ENCODE measurements around the gene SLC7A6.

Gene SLC7A6

DNA sequence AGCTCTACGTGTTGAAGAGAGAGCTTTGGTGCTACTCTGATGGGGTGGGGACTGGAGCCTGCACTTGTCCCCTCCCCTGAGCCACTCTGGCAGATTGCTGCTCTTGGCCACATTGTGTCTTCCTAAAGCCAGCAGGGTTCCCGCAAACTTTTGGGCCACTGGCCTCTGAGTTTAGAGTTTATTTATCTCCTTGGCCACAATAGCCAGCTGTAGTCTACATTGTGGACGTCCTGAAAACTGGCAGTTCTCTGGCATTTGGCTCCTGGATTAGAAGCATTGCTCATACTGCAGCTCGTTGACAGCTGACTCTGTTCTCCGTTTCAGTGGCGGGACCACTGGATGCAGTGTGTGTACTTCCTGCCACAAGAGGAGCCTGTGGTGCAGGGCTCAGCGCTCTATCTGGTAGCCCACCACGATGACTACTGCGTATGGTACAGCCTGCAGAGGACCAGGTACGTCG lies 81.1 kb downstream of the SLC7A6 start:
- Histone ChIP-seq H3K27ac (ENCODE audit: insufficient read depth, low read depth, low read length, poor library complexity, severe bottlenecking) (no peak overlapping the region), H3K4me1 (ENCODE audit: control insufficient read depth, insufficient read depth, low read length) (no peaks in the 10 kb centered on the region), H3K36me3 (ENCODE audit: control insufficient read depth, insufficient read depth, low read length) (peaks cover 48% of the 10 kb centered on the region), H3K27me3 (ENCODE audit: control insufficient read depth, insufficient read depth, low read length, poor library complexity, severe bottlenecking) (no peaks in the 10 kb centered on the region), H3K4me3 (ENCODE audit: insufficient read depth, low read depth, low read length) (no peak overlapping the region), H3K9me3 (ENCODE audit: control insufficient read depth, low read length) (no peaks in the 10 kb centered on the region)
- 92 to 95% methylated on average over 11 of the region's 11 CpGs for WGBS, 2 experiments

DNA sequence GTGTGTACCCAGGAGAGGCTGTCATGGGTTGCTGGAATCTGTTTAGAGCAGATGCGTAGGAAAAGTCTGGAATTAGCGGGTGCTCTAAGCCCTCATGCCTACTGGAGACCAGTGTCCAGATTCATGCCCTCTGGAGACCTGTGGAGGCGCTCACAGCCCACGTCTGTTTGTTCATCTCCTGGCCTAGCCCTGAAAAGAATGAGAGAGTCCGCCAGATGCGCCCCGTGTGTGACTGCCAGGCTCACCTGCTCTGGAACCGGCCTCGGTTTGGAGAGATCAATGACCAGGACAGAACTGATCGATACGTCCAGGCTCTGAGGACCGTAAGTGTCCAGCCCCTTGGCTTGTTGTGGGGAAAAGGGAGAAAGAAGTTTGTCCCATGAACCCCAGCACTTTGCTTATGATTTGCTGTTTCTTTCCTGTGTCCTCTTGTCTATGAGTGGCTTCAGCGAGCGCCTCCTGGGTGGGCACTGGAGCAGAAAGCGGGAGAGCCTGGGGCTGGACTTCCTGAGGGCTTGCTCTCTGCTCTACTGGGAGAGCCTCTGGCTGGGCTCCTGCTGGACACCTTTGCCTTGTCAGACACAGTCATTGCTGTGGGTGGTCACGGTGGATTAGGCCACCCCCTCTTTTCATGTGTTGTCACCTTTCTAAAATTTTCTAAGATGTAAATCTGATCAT lies 81.8 kb downstream of the SLC7A6 start:
- Histone ChIP-seq H3K27me3 (ENCODE audit: control insufficient read depth, insufficient read depth, low read length, poor library complexity, severe bottlenecking) (no peaks in the 10 kb centered on the region), H3K4me3 (ENCODE audit: insufficient read depth, low read depth, low read length) (no peak overlapping the region), H3K9me3 (ENCODE audit: control insufficient read depth, low read length) (no peaks in the 10 kb centered on the region), H3K4me1 (ENCODE audit: control insufficient read depth, insufficient read depth, low read length) (no peaks in the 10 kb centered on the region), H3K36me3 (ENCODE audit: control insufficient read depth, insufficient read depth, low read length) (peaks cover 54% of the 10 kb centered on the region), H3K27ac (ENCODE audit: insufficient read depth, low read depth, low read length, poor library complexity, severe bottlenecking) (no peak overlapping the region)
- 96% methylated on average over 16 of the region's 16 CpGs for WGBS, 2 experiments

DNA sequence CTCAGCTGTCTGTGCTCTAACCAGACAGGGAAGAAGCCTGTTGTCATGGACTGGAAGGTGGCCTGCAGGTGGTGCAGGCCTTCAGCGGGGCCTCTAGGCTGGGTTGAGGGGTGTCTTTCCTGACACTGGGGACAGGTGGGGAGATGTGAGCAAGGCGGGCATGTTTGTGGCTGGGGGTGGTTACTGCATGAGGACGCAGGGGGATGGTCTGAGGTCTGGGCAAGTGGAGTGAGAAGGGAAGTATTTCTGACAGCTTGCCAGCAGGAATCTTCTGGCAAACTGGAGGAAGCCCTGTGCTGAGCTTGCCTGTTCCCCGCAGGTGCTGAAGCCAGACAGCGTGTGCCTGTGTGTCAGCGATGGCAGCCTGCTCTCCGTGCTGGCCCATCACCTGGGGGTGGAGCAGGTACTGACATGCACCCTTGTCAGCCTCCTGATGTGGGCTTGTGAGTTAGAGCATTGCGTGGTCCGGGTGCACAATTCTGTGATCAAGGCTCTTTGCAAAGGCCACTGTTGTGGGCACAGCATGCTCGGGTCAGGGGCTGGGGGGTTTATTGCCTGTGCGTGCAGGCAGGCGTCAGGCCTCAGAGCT lies 82.7 kb downstream of the SLC7A6 start:
- Histone ChIP-seq H3K4me3 (ENCODE audit: insufficient read depth, low read depth, low read length) (no peak overlapping the region), H3K9me3 (ENCODE audit: control insufficient read depth, low read length) (no peaks in the 10 kb centered on the region), H3K27ac (ENCODE audit: insufficient read depth, low read depth, low read length, poor library complexity, severe bottlenecking) (no peak overlapping the region), H3K36me3 (ENCODE audit: control insufficient read depth, insufficient read depth, low read length) (peaks cover 48% of the 10 kb centered on the region), H3K4me1 (ENCODE audit: control insufficient read depth, insufficient read depth, low read length) (no peaks in the 10 kb centered on the region), H3K27me3 (ENCODE audit: control insufficient read depth, insufficient read depth, low read length, poor library complexity, severe bottlenecking) (no peaks in the 10 kb centered on the region)
- WGBS, 2 experiments = 96% methylated on average over 12 of the region's 12 CpGs

DNA sequence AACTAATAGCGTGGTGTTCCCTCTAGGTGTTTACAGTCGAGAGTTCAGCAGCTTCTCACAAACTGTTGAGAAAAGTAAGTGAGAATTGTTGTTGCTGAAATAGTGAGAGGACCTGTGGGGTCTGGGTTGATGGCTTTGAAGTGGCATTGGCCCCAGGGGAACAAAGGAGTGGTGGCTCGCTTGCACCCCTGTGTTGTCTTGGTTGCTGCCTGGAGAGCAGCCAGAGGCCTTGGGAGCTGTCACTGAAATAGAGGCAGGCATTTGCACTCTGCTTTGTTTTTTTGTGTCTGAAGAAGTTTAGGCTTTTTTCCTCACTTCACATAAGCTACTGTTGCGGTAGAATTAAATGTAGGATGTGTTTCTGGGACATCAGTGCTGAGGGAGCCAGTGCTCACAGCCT lies 83.3 kb downstream of the SLC7A6 start:
- Histone ChIP-seq H3K27ac (ENCODE audit: insufficient read depth, low read depth, low read length, poor library complexity, severe bottlenecking) (no peak overlapping the region), H3K4me1 (ENCODE audit: control insufficient read depth, insufficient read depth, low read length) (no peaks in the 10 kb centered on the region), H3K27me3 (ENCODE audit: control insufficient read depth, insufficient read depth, low read length, poor library complexity, severe bottlenecking) (no peaks in the 10 kb centered on the region), H3K9me3 (ENCODE audit: control insufficient read depth, low read length) (no peaks in the 10 kb centered on the region), H3K4me3 (ENCODE audit: insufficient read depth, low read depth, low read length) (no peak overlapping the region), H3K36me3 (ENCODE audit: control insufficient read depth, insufficient read depth, low read length) (peaks cover 42% of the 10 kb centered on the region)
- 92 to 97% methylated on average over 4 of the region's 4 CpGs for WGBS, 2 experiments

- WGBS, 2 experiments = 94% methylated on average over 27 of the region's 27 CpGs
- peaks cover 40% of the 10 kb centered on the region for H3K36me3 ChIP-seq (ENCODE audit: control insufficient read depth, insufficient read depth, low read length)
Observed at GRCh38 chr16:68348639-68349445, 84.5 kb downstream of the SLC7A6 start.

DNA sequence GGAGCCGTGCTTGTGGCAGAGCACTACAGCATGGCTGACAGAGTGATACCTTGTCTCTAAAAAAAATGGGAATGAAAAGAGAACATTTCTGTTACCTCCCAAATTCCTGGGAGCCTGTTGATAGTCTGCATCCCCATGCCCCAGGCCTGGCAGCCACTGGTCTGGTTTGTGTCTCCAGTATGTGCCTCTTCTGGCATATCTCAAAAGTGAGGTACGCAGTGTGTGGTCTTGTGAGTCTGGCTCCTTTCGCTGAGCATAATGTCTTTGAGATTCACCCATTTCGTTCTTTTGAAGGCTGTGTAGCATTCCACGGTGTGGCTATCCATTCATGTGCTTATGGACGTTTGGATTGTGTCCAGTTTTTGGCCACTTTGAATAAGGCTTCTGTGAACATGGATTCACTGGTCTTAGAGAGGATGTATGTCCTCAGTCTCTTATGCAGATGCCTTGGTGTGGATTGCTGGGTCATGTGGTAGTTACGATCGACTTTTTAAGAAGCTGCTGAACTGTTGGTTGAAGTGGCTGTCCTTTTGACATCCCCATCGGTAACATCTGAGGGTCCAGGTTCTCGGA lies 85.6 kb downstream of the SLC7A6 start:
- Histone ChIP-seq H3K4me1 (ENCODE audit: control insufficient read depth, insufficient read depth, low read length) (no peaks in the 10 kb centered on the region), H3K36me3 (ENCODE audit: control insufficient read depth, insufficient read depth, low read length) (peaks cover 35% of the 10 kb centered on the region), H3K27me3 (ENCODE audit: control insufficient read depth, insufficient read depth, low read length, poor library complexity, severe bottlenecking) (no peaks in the 10 kb centered on the region), H3K4me3 (ENCODE audit: insufficient read depth, low read depth, low read length) (no peak overlapping the region), H3K27ac (ENCODE audit: insufficient read depth, low read depth, low read length, poor library complexity, severe bottlenecking) (no peak overlapping the region), H3K9me3 (ENCODE audit: control insufficient read depth, low read length) (no peaks in the 10 kb centered on the region)
- 95 to 96% methylated on average over 10 of the region's 10 CpGs for WGBS, 2 experiments

More at GRCh38 chr16:68348639-68349445, 84.5 kb downstream of the SLC7A6 start:
- Histone ChIP-seq H3K27me3 (ENCODE audit: control insufficient read depth, insufficient read depth, low read length, poor library complexity, severe bottlenecking) (no peaks in the 10 kb centered on the region), H3K4me1 (ENCODE audit: control insufficient read depth, insufficient read depth, low read length) (no peaks in the 10 kb centered on the region), H3K4me3 (ENCODE audit: insufficient read depth, low read depth, low read length) (no peak overlapping the region), H3K9me3 (ENCODE audit: control insufficient read depth, low read length) (no peaks in the 10 kb centered on the region), H3K27ac (ENCODE audit: insufficient read depth, low read depth, low read length, poor library complexity, severe bottlenecking) (no peak overlapping the region)

DNA sequence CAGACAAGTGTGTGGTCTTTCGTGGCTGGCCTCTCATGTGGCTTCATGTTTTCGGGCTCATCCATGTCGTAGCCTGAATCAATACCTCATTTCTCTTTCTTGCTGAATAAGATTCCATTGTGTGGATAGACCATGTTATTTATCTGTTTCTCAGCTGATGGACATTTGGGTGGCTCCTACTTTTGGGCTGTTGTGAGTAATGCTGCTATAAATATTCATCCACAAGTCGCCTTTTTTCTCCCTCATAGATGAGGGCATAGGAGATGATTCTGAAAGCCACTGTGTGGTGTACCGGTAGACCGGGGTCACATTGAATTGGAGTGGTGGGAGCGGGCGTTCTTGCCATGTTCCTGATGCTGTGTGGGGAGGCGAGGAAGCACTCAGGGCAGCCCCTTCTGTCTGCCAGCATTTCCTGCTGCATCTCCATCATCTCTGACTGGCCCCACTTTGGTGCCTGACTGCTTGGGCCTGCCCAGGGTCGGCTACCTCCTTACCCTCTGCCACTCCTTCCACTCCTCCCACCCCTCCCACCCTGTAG lies 86.6 kb downstream of the SLC7A6 start:
- 94 to 97% methylated on average over 10 of the region's 10 CpGs for WGBS, 2 experiments
- Histone ChIP-seq H3K4me1 (ENCODE audit: control insufficient read depth, insufficient read depth, low read length) (no peaks in the 10 kb centered on the region), H3K4me3 (ENCODE audit: insufficient read depth, low read depth, low read length) (no peak overlapping the region), H3K27ac (ENCODE audit: insufficient read depth, low read depth, low read length, poor library complexity, severe bottlenecking) (no peak overlapping the region), H3K27me3 (ENCODE audit: control insufficient read depth, insufficient read depth, low read length, poor library complexity, severe bottlenecking) (no peaks in the 10 kb centered on the region), H3K36me3 (ENCODE audit: control insufficient read depth, insufficient read depth, low read length) (peaks cover 28% of the 10 kb centered on the region), H3K9me3 (ENCODE audit: control insufficient read depth, low read length) (no peaks in the 10 kb centered on the region)

Data from ectodermal cell (in vitro differentiated cells).